GM10248 (cell line): ENCODE measurements around the gene H3-3A.

ENCODE experiments used
- CTCF ChIA-PET: fragments of 300-600 bp; sonication (Branson Sonifier 250); formaldehyde crosslinking; extraction: SDS; loops from one replicate; lab custom pipeline; 2021; ENCODE audit warnings: antibody characterized with exemption; lab: Yijun Ruan, JAX
- POLR2A ChIA-PET: fragments of 350-650 bp; sonication (Branson Sonifier 250); formaldehyde crosslinking; extraction: SDS; loops from one replicate; lab custom pipeline; 2020; ENCODE audit warnings: antibody characterized with exemption; lab: Yijun Ruan, JAX
- DNase-seq: peaks from one replicate; pipeline ENCODE4 v3.0.0; 2012; ENCODE audit errors: extremely low spot score
- TF ChIP-seq, protein P1 (sequence below): IDR thresholded peaks from 2 replicates; pipeline ENCODE4 v1.5.1; 2012; ENCODE audit warnings: mild to moderate bottlenecking, low read depth; ENCODE audit errors: extremely low read depth, missing control alignments, control extremely low read depth

H3-3A gene

DNA sequence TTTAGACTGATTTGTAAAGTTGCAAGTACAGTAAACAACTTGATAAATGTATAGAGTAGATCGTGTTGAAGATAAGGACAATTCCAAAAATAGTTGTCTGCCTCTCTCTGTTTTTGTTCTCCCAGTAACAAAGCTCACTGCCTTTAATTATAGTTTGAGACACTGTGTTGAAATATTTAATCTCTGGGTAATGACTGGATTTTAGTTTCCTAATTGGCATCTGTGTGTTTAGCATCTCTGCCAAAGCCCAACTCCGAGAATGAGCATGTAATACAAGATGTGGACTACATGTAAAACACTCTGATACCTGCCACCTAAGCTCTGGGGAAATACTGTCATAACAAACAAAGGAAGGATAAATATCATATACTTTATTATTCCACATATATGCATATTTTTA, 35.7 kb upstream of the H3-3A start:
- CTCF ChIA-PET = interaction anchor here (1.3 to 4.0 kb wide), 5 partner anchors 12 to 39 kb away, joined by 3 to 22 read pairs (median 5); no protein-coding TSS in a partner anchor
- TF ChIP-seq, protein P1, sequence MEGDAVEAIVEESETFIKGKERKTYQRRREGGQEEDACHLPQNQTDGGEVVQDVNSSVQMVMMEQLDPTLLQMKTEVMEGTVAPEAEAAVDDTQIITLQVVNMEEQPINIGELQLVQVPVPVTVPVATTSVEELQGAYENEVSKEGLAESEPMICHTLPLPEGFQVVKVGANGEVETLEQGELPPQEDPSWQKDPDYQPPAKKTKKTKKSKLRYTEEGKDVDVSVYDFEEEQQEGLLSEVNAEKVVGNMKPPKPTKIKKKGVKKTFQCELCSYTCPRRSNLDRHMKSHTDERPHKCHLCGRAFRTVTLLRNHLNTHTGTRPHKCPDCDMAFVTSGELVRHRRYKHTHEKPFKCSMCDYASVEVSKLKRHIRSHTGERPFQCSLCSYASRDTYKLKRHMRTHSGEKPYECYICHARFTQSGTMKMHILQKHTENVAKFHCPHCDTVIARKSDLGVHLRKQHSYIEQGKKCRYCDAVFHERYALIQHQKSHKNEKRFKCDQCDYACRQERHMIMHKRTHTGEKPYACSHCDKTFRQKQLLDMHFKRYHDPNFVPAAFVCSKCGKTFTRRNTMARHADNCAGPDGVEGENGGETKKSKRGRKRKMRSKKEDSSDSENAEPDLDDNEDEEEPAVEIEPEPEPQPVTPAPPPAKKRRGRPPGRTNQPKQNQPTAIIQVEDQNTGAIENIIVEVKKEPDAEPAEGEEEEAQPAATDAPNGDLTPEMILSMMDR = no peak
- DNase-seq = no peak
- POLR2A ChIA-PET = no interaction called here

DNA sequence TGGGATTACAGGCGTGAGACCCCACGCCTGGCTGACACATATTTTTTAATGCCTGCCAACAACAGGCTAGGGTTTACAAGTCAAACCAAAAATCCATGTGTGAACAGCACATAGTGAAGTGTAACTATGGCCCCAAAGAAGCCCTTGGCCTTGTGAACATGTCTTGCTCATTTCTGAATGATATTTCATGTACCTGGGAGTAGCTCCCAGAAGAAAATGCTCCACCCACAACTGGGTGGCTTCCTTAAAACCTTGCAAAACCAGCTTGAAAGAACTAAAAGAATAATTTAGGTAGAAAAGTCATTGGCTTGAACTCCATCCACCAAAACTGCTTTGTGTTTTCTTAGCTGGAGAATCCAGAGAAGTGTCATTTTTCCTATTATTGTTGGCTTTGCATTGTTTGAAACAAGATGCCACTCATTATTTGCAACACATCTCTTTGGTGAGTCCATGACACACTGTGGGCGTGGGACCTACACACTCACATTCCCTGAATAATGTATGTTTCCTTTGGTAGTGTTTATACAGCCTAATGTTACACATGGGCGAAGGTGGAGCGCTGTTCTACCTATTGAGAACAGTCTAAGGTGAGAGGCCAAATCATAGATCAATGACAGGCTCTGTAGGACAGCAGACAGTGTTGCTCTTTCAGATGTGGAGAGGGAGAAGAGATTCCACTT, 34.8 kb upstream of the H3-3A start:
- TF ChIP-seq, protein P1 = no peak
- DNase-seq = no peak
- CTCF ChIA-PET = interaction anchor here (1.3 to 4.0 kb wide), 5 partner anchors 13 to 39 kb away, joined by 3 to 22 read pairs (median 5); no protein-coding TSS in a partner anchor
- POLR2A ChIA-PET = no interaction called here

DNA sequence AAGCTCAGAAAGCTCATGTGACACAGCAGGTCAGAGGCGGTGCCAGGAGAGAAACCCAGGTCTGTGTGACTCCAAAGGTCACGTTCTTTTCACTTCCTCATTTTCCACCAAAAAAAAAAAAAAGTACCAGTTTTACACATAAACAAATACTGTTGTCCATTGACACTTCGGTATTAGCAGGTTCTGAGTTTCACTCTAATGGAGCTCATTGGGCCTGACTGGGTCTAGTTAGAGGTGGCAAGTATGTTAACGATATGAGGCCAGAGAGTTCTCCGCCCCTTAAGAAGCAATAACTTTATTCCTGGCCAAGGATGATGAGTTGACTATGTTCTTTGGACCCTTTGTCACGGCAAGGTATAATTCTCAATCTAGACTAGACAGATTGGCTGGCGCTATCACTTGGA, 33.4 kb upstream of the H3-3A start:
- ChIA-PET POLR2A (interaction anchor here (0.6 to 1.7 kb wide), 9 partner anchors 8 to 633 kb away, joined by 3 to 18 read pairs (median 4); partner anchors contain the start of genes H3-3A and SDE2), CTCF (interaction anchor here (0.9 to 4.0 kb wide), 6 partner anchors 12 to 66 kb away, joined by 3 to 22 read pairs (median 3); partner anchors contain the start of gene H3-3A)
- TF ChIP-seq, protein P1 = no peak
- DNase-seq = peak; percentile 64

DNA sequence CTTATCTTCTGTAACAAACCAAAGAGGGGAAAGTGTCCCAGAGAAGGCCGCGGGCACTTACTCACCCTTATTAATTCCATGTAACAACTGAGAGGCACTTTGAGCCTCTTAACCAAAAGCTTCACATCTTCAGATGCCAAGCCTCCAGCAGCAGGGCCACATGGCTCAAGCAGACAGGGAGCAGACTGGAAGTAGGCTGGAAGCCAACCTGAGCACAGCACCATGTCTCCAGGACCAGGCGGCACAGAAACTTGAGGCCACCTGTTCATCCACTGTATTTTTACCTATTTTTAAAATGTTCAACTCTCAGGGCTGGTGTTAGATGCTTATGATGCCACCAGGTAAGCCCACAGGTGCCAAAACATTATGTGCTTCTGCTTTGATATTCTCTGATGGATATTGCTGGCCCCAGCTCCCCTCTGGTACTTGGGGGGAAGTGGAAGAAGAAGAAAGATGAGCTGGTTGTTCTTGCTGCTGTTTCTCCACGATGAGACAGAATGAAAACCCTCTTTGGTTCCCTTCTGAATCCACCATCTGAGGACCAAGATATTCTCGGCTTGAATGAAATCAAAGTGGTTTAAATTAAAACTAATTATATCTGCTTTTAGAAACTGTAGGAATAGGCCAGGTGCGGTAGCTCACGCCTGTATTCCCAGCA, 32.8 kb upstream of the H3-3A start:
- ChIA-PET CTCF (interaction anchor here (0.8 to 4.0 kb wide), 9 partner anchors 9 to 67 kb away, joined by 3 to 22 read pairs (median 3); partner anchors contain the start of gene H3-3A), POLR2A (interaction anchor here (0.6 to 1.7 kb wide), 7 partner anchors 9 to 106 kb away, joined by 3 to 18 read pairs (median 4); partner anchors contain the start of genes H3-3A and SDE2)
- DNase-seq = peak; percentile 42
- TF ChIP-seq, protein P1 = no peak

DNA sequence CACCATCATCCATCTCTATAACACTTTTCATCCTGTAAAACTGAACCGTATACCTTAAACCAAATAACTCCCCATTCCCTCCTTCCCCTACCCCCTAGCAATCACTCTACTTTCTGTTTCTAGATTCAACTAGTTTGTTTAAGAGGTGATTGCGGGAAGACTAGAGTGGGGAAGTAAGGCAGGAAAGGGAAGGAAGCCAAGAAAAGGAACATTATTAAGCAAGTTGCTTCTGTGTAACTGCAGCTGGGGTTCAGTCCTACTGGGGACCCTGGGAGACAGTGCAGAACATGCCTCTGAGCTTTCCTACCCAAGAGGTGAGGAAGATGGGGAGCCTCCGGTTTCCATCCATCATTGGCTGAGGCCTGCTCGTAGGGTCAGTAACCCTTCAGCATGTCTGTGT, 28.9 kb upstream of the H3-3A start:
- no peak for DNase-seq
- TF ChIP-seq, protein P1 = no peak
- ChIA-PET CTCF (interaction anchor here (1.4 to 3.2 kb wide), 2 partner anchors 23 to 32 kb away, joined by 3 to 14 read pairs; no protein-coding TSS in a partner anchor), POLR2A (interaction anchor here (0.6 kb wide), 1 partner anchor 40 kb away, joined by 3 read pairs; no protein-coding TSS in a partner anchor)

DNA sequence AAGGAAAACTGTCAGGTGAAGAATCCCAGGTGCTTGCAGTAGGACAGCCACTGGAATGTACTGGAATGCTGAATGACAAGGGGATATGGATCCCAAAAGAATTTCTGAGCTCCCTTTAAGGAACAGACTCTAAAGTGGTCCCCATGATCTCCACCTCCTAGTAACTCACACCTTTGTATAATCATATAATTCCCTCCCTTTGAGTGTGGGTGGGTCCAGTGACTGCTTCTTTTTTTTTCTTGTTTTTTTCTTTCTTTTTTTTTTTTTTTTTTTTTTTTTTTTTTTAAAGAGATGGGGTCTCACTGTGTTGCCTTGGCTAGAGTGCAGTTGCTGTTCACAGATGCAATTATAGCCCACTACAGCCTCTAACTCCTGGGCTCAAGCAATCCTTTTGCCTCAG, 28.5 kb upstream of the H3-3A start:
- DNase-seq = no peak
- CTCF ChIA-PET = interaction anchor here (1.4 to 3.2 kb wide), 2 partner anchors 23 to 31 kb away, joined by 3 to 14 read pairs; no protein-coding TSS in a partner anchor
- TF ChIP-seq, protein P1 = no peak
- POLR2A ChIA-PET = interaction anchor here (0.6 kb wide), 1 partner anchor 39 kb away, joined by 3 read pairs; no protein-coding TSS in a partner anchor
